Neural cell (in vitro differentiated cells): Measurements from ENCODE around the gene KLK6. TPM values are rescaled to one million over a fixed set of nuclear protein-coding genes. Genes with fewer than 3 reads are reported as not detected.

Source experiments
- H2AFZ ChIP-seq: fragments of 200-600, 300-800 bp; sonication (generic), shearing (Covaris generic); 2 replicates; pipeline ENCODE4 v1.6.0; 2014; ENCODE audit warnings: low read depth, mild to moderate bottlenecking, antibody characterized with exemption, low read length, moderate library complexity
- H3F3A ChIP-seq: fragments of 200-600 bp; shearing (Covaris generic); 2 replicates; pipeline ENCODE4 v1.6.1; 2016; ENCODE audit warnings: mild to moderate bottlenecking, moderate library complexity, mixed read lengths, antibody characterized with exemption, low read length; ENCODE audit not compliant: insufficient read depth, poor library complexity, severe bottlenecking
- H3K27ac ChIP-seq: fragments of 200-600, 300-800 bp; sonication (generic), shearing (Covaris generic); 2 replicates; pipeline ENCODE4 v1.5.1; 2014; ENCODE audit warnings: mild to moderate bottlenecking, low read length, moderate library complexity
- H3K27me3 ChIP-seq: fragments of 300-800, 200-600 bp; sonication (generic), shearing (Covaris generic); 2 replicates; pipeline ENCODE4 v1.6.0; 2014; ENCODE audit warnings: mild to moderate bottlenecking, low read depth, low read length, moderate library complexity; ENCODE audit not compliant: insufficient read depth
- H3K36me3 ChIP-seq: fragments of 300-800, 200-600 bp; sonication (generic), shearing (Covaris generic); 2 replicates; pipeline ENCODE4 v1.5.1; 2014; ENCODE audit warnings: mild to moderate bottlenecking, antibody characterized with exemption, low read length, moderate library complexity; ENCODE audit not compliant: insufficient read depth
- H3K4me2 ChIP-seq: fragments of 300-800, 200-600 bp; sonication (generic), shearing (Covaris generic); 2 replicates; pipeline ENCODE4 v1.6.0; 2014; ENCODE audit warnings: mild to moderate bottlenecking, low read length
- H3K4me3 ChIP-seq: fragments of 300-800, 200-600 bp; sonication (generic), shearing (Covaris generic); 2 replicates; pipeline ENCODE4 v1.5.1; 2014; ENCODE audit warnings: mild to moderate bottlenecking, low read length, moderate library complexity
- H3K79me2 ChIP-seq: fragments of 200-600 bp; shearing (Covaris generic); replicated peaks from 2 replicates; pipeline ENCODE4 v1.6.0; 2014; ENCODE audit warnings: mild to moderate bottlenecking, low read length, moderate library complexity; ENCODE audit not compliant: insufficient read depth
- H3K9ac ChIP-seq: fragments of 300-800, 200-600 bp; sonication (generic), shearing (Covaris generic); 2 replicates; pipeline ENCODE4 v1.6.1; 2016; ENCODE audit warnings: mild to moderate bottlenecking, low read length, mixed read lengths
- H3K9me2 ChIP-seq: fragments of 200-600 bp; shearing (Covaris generic); 2 replicates; pipeline ENCODE4 v1.6.1; 2016; ENCODE audit warnings: mild to moderate bottlenecking, low read length, mixed read lengths; ENCODE audit not compliant: insufficient read depth
- H3K9me3 ChIP-seq: fragments of 200-600, 300-800 bp; sonication (generic), shearing (Covaris generic); 2 replicates; pipeline ENCODE4 v1.6.1; 2016; ENCODE audit warnings: mild to moderate bottlenecking, mixed run types, low read length, moderate library complexity, mixed read lengths
- H4K20me1 ChIP-seq: fragments of 200-600 bp; shearing (Covaris generic); 2 replicates; pipeline ENCODE4 v1.6.1; 2016; ENCODE audit warnings: mild to moderate bottlenecking, mixed run types; ENCODE audit not compliant: insufficient read depth
- EP300 ChIP-seq: fragments of 450-650 bp; conservative IDR thresholded peaks from 2 replicates; pipeline ENCODE4 v1.6.1; 2014; ENCODE audit warnings: antibody characterized with exemption, mild to moderate bottlenecking, moderate library complexity; ENCODE audit not compliant: poor library complexity, severe bottlenecking
- EZH2 ChIP-seq: fragments of 200-600, 300-800 bp; shearing (Covaris generic), sonication (generic); IDR thresholded peaks from 2 replicates; pipeline ENCODE4 v1.6.1; 2014; ENCODE audit warnings: antibody characterized with exemption, low read length, borderline replicate concordance, mild to moderate bottlenecking; ENCODE audit not compliant: insufficient read depth, poor library complexity, severe bottlenecking
- MXI1 ChIP-seq: fragments of 450-650 bp; conservative IDR thresholded peaks from 2 replicates; pipeline ENCODE4 v1.6.1; 2014; ENCODE audit warnings: antibody characterized with exemption, mild to moderate bottlenecking; ENCODE audit not compliant: poor library complexity, severe bottlenecking
- POLR2AphosphoS5 ChIP-seq: IDR thresholded peaks from 2 replicates; pipeline ENCODE4 v1.6.1; 2012
- RAD21 ChIP-seq: fragments of 450-650 bp; conservative IDR thresholded peaks from 2 replicates; pipeline ENCODE4 v1.6.1; 2014; ENCODE audit warnings: antibody characterized with exemption, mild to moderate bottlenecking, moderate library complexity
- SMC3 ChIP-seq: fragments of 450-650 bp; conservative IDR thresholded peaks from 2 replicates; pipeline ENCODE4 v1.6.1; 2014; ENCODE audit warnings: antibody characterized with exemption, mild to moderate bottlenecking, moderate library complexity; ENCODE audit not compliant: poor library complexity
- TAF1 ChIP-seq: IDR thresholded peaks from 2 replicates; pipeline ENCODE4 v1.6.1; 2012; ENCODE audit warnings: low read depth
- polyA plus RNA-seq: library from polyadenylated mRNA; depleted of rRNA; stranded (reverse); fragments of >200 nt; gene quantifications from 2 replicates; pipeline ENCODE4 v1.2.3, GENCODE V29; 2014
- TF ChIP-seq, protein P1 (sequence below): fragments of 450-650 bp; IDR thresholded peaks from 2 replicates; pipeline ENCODE4 v1.5.1; 2014; ENCODE audit warnings: antibody characterized with exemption, mild to moderate bottlenecking, moderate library complexity; ENCODE audit not compliant: poor library complexity, severe bottlenecking
- TF ChIP-seq, protein P2 (sequence below): IDR thresholded peaks from 2 replicates; pipeline ENCODE4 v1.6.1; 2012; ENCODE audit warnings: borderline replicate concordance

The KLK6 gene
- polyA plus RNA-seq, 1 donor from 2014 or later, result not detected

DNA sequence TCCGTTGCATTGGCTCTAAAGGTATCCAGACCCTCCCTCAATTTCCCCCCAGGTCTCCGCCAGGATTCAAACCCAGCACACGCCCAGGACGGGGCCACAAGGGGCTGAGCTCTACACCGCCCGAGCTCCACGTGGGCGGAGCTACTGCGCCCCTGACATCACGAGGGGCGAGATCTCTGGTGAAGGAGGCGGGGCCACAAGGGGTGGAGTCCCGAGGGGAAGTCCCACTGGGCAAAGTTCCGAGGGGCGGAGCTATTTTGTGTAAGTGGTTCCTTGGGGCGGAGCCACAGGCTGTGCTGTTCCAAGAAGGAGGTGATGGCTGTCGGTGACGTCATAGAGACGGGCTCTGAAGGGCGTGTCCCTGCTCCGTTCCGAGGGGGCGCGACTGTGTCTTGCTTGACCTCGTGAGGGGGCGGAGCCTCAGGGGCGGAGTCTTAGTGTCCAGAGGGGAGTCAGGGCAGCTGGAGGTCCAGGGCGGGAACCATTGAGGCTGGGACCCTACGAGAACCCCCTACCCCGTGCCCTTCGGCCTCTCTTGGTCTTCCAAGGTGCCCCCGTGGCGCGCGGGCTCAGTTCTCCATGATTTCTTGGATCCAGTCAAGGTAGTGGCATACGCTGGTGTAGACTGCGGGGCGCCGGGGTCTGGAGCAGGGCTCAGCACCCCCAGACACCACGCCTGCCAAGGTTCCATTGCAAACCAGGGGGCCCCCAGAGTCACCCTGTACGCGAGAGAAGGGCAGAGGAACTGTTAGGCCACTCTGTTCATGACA lies 33.3 kb upstream of the KLK6 start:
- H3K36me3 ChIP-seq, result no peaks in the 10 kb centered on the region
- no peak overlapping the region for H3K4me2 ChIP-seq
- H3F3A ChIP-seq, result no peaks in the 10 kb centered on the region
- no peaks in the 10 kb centered on the region for H3K9me3 ChIP-seq
- no peaks in the 10 kb centered on the region for H3K27me3 ChIP-seq
- H3K9me2 ChIP-seq, result no peaks in the 10 kb centered on the region
- no peak overlapping the region for H3K9ac ChIP-seq
- no peak overlapping the region for H3K27ac ChIP-seq
- H4K20me1 ChIP-seq, result no peaks in the 10 kb centered on the region
- H3K79me2 ChIP-seq, result no peaks in the 10 kb centered on the region
- no peak overlapping the region for H3K4me3 ChIP-seq
- no peak overlapping the region for H2AFZ ChIP-seq
- TF ChIP-seq RAD21 (no peak), TAF1 (no peak), EZH2 (no peak), POLR2AphosphoS5 (no peak), SMC3 (no peak), MXI1 (no peak), EP300 (no peak)
- TF ChIP-seq, protein P1, sequence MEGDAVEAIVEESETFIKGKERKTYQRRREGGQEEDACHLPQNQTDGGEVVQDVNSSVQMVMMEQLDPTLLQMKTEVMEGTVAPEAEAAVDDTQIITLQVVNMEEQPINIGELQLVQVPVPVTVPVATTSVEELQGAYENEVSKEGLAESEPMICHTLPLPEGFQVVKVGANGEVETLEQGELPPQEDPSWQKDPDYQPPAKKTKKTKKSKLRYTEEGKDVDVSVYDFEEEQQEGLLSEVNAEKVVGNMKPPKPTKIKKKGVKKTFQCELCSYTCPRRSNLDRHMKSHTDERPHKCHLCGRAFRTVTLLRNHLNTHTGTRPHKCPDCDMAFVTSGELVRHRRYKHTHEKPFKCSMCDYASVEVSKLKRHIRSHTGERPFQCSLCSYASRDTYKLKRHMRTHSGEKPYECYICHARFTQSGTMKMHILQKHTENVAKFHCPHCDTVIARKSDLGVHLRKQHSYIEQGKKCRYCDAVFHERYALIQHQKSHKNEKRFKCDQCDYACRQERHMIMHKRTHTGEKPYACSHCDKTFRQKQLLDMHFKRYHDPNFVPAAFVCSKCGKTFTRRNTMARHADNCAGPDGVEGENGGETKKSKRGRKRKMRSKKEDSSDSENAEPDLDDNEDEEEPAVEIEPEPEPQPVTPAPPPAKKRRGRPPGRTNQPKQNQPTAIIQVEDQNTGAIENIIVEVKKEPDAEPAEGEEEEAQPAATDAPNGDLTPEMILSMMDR, result no peak
- TF ChIP-seq, protein P2, sequence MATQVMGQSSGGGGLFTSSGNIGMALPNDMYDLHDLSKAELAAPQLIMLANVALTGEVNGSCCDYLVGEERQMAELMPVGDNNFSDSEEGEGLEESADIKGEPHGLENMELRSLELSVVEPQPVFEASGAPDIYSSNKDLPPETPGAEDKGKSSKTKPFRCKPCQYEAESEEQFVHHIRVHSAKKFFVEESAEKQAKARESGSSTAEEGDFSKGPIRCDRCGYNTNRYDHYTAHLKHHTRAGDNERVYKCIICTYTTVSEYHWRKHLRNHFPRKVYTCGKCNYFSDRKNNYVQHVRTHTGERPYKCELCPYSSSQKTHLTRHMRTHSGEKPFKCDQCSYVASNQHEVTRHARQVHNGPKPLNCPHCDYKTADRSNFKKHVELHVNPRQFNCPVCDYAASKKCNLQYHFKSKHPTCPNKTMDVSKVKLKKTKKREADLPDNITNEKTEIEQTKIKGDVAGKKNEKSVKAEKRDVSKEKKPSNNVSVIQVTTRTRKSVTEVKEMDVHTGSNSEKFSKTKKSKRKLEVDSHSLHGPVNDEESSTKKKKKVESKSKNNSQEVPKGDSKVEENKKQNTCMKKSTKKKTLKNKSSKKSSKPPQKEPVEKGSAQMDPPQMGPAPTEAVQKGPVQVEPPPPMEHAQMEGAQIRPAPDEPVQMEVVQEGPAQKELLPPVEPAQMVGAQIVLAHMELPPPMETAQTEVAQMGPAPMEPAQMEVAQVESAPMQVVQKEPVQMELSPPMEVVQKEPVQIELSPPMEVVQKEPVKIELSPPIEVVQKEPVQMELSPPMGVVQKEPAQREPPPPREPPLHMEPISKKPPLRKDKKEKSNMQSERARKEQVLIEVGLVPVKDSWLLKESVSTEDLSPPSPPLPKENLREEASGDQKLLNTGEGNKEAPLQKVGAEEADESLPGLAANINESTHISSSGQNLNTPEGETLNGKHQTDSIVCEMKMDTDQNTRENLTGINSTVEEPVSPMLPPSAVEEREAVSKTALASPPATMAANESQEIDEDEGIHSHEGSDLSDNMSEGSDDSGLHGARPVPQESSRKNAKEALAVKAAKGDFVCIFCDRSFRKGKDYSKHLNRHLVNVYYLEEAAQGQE, result no peak

DNA sequence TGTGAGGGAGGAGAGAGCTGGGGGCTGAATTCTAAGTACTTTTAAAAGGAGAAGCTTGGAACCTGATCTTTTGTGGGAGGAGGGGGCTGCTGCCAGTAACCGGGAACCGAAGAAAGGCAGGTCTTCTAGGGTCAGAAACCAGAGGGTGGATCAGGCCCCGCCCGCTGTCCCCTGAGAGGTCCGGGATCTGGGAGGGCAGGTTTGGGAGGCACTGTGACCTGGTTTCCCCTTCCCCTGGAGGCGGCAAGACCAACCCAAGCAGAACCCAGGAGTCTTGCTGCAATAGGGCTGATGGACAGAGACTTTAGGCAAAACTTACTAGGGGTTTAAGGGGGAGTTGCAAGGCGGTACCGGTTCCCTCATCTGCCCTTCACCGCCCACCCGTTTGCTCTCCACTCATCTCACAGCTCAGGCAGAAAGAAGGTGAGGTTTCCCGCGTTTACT lies 32.7 kb upstream of the KLK6 start:
- H2AFZ ChIP-seq, result no peak overlapping the region
- no peaks in the 10 kb centered on the region for H3F3A ChIP-seq
- no peaks in the 10 kb centered on the region for H3K9me2 ChIP-seq
- no peak overlapping the region for H3K4me2 ChIP-seq
- no peak overlapping the region for H3K4me3 ChIP-seq
- no peak overlapping the region for H3K27ac ChIP-seq
- no peak for TF ChIP-seq TAF1
- TF ChIP-seq SMC3, result no peak
- TF ChIP-seq MXI1, result no peak
- TF ChIP-seq EP300, result no peak
- TF ChIP-seq POLR2AphosphoS5, result no peak
- TF ChIP-seq, protein P1, result no peak
- no peaks in the 10 kb centered on the region for H4K20me1 ChIP-seq
- no peak overlapping the region for H3K9ac ChIP-seq
- H3K79me2 ChIP-seq, result no peaks in the 10 kb centered on the region
- H3K36me3 ChIP-seq, result no peaks in the 10 kb centered on the region
- no peaks in the 10 kb centered on the region for H3K27me3 ChIP-seq
- H3K9me3 ChIP-seq, result no peaks in the 10 kb centered on the region
